Fibroblast of pulmonary artery (primary cell): Measurements from ENCODE around the gene PODXL.

ENCODE experiments used
- DNase-seq: peaks from one replicate; pipeline ENCODE4 v3.0.0-alpha.2; 2010; ENCODE audit warnings: low read depth
- H3K4me3 ChIP-seq: replicated peaks from 2 replicates; pipeline ENCODE4 v1.5.1; 2011; ENCODE audit warnings: low read depth, mild to moderate bottlenecking, control low read depth, low read length, moderate library complexity
- CTCF ChIP-seq: IDR thresholded peaks from 2 replicates; pipeline ENCODE4 v1.5.1; 2011; ENCODE audit warnings: mild to moderate bottlenecking, control low read depth, low read length, inconsistent platforms; ENCODE audit errors: missing control alignments

PODXL gene

GRCh38 chr7:131556053-131556908 is at the start of gene PODXL:
TSS of gene PODXL (minus strand) at chr7:131556628. CDS start at chr7:131556359, 269 bp downstream.
- DNase-seq, result peak; percentile 40
- H3K4me3 ChIP-seq, result peak within 1 kb of the TSS; percentile 50
- no peak for TF ChIP-seq CTCF

- no peak for TF ChIP-seq CTCF
- no peak overlapping the region for H3K4me3 ChIP-seq
- no peak for DNase-seq
Measured at GRCh38 chr7:131605280-131605878, 49.0 kb upstream of the PODXL start.

- DNase-seq, result peak; percentile 38
- no peak for TF ChIP-seq CTCF
- H3K4me3 ChIP-seq, result no peak overlapping the region
Measured at GRCh38 chr7:131604841-131605279, 48.4 kb upstream of the PODXL start.

DNA sequence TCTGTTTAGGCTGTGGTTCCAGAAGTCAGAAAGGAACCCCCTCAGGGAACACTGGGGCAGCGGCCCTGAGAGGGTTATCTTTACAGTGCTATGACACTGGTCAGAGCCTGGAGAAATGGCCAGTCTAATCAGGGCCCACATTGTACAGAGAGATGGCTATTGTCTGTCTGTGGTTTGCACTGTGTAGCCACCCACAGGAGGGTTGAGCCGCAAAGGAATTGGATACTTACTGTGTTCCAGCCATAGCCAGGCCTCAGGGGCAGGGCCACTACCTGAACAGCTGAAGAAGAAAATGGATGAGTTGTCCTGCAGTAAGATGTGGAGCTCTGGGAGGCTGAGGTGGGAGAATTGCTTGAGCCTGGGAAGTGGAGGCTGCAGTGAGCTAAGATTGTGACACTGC is 47.5 kb upstream of the PODXL start:
- TF ChIP-seq CTCF, result no peak
- no peak for DNase-seq
- no peak overlapping the region for H3K4me3 ChIP-seq

- no peak for DNase-seq
- H3K4me3 ChIP-seq, result no peak overlapping the region
- no peak for TF ChIP-seq CTCF
Measured at GRCh38 chr7:131602994-131603372, 46.6 kb upstream of the PODXL start.

- DNase-seq, result no peak
- TF ChIP-seq CTCF, result no peak
- H3K4me3 ChIP-seq, result no peak overlapping the region
Measured at GRCh38 chr7:131602304-131602993, 46.0 kb upstream of the PODXL start.
